GM23338 (cell line): ENCODE data around the gene FNDC3B.

Source experiments
- CREB1 ChIP-seq: fragments of 250-450 bp; sonication (Bioruptor Pico); IDR thresholded peaks from 2 replicates; pipeline ENCODE4 v1.5.0; 2020; ENCODE audit warnings: low read depth, mild to moderate bottlenecking, moderate library complexity
- EZH2 ChIP-seq: fragments of 200-600 bp; sonication (generic); IDR thresholded peaks from one replicate; pipeline ENCODE4 v1.8.0; 2017; ENCODE audit warnings: antibody characterized with exemption, mild to moderate bottlenecking, low read depth; ENCODE audit not compliant: unreplicated experiment
- EZH2phosphoT487 ChIP-seq: fragments of 200-600 bp; sonication (generic); IDR thresholded peaks from one replicate; pipeline ENCODE4 v1.8.1; 2018; ENCODE audit warnings: antibody characterized with exemption; ENCODE audit not compliant: unreplicated experiment
- JUNB ChIP-seq: IDR thresholded peaks from one replicate; pipeline ENCODE4 v1.6.1; 2016; ENCODE audit warnings: antibody characterized with exemption; ENCODE audit not compliant: unreplicated experiment
- NANOG ChIP-seq: IDR thresholded peaks from 2 replicates; pipeline ENCODE4 v1.6.1; 2016; ENCODE audit warnings: antibody characterized with exemption, borderline replicate concordance
- POLR2AphosphoS5 ChIP-seq: IDR thresholded peaks from 2 replicates; pipeline ENCODE4 v1.6.1; 2016; ENCODE audit warnings: antibody characterized with exemption, low read depth
- ZNF114 ChIP-seq: fragments of 250-450 bp; sonication (Bioruptor Pico); IDR thresholded peaks from 2 replicates; pipeline ENCODE4 v1.5.0; 2020; ENCODE audit warnings: mild to moderate bottlenecking, moderate library complexity
- TF ChIP-seq, protein P1 (sequence below), 2 experiments: fragments of 200-600 bp in 1 of 2; sonication (generic) in 1 of 2; conservative IDR thresholded peaks; 2 replicates each; pipeline versions ENCODE4 v1.5.1 to v1.6.1; 2016 to 2017; ENCODE audit warnings: antibody characterized with exemption in 2 of 2, low read depth in 2 of 2, mild to moderate bottlenecking in 2 of 2, moderate library complexity in 1 of 2
- TF ChIP-seq, protein P2 (sequence below): IDR thresholded peaks from one replicate; pipeline ENCODE4 v1.6.1; 2018; ENCODE audit warnings: antibody characterized with exemption; ENCODE audit not compliant: unreplicated experiment
- TF ChIP-seq, protein P3 (sequence below): IDR thresholded peaks from 2 replicates; pipeline ENCODE4 v1.6.1; 2016; ENCODE audit warnings: antibody characterized with exemption

DNA sequence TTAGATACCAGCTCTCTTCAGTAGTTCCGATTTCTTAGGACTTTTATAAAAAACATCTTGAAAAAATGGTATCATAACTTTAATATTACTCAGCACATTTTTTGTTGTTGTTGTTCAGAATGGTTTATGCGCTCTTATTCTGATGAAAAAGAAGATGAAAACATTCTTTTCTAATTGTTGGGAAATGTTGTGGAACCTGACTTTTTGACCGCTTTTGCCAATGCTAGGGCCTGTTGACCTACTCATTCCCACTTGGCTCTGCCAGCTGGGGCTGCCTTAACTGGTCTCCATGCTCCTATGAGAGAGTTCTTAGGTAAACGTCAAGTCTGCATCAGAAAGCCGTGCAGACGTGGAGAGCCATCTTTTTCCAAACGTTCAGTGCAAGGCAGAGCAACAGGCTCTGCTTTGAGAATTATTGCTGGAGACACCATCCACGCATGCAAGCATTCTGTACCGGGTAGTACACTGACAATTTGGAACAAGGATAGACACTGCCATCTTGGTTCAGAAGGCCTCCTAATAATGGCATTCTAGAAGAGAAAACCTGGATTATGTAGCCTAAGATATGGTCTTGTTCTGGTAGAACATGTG, 232.1 kb downstream of the FNDC3B start:
- TF ChIP-seq, protein P1, sequence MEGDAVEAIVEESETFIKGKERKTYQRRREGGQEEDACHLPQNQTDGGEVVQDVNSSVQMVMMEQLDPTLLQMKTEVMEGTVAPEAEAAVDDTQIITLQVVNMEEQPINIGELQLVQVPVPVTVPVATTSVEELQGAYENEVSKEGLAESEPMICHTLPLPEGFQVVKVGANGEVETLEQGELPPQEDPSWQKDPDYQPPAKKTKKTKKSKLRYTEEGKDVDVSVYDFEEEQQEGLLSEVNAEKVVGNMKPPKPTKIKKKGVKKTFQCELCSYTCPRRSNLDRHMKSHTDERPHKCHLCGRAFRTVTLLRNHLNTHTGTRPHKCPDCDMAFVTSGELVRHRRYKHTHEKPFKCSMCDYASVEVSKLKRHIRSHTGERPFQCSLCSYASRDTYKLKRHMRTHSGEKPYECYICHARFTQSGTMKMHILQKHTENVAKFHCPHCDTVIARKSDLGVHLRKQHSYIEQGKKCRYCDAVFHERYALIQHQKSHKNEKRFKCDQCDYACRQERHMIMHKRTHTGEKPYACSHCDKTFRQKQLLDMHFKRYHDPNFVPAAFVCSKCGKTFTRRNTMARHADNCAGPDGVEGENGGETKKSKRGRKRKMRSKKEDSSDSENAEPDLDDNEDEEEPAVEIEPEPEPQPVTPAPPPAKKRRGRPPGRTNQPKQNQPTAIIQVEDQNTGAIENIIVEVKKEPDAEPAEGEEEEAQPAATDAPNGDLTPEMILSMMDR (conservative IDR thresholded peaks at IDR 0.05; ENCODE audit: low read depth in 2 of 2), result no peak
- TF ChIP-seq, protein P2, sequence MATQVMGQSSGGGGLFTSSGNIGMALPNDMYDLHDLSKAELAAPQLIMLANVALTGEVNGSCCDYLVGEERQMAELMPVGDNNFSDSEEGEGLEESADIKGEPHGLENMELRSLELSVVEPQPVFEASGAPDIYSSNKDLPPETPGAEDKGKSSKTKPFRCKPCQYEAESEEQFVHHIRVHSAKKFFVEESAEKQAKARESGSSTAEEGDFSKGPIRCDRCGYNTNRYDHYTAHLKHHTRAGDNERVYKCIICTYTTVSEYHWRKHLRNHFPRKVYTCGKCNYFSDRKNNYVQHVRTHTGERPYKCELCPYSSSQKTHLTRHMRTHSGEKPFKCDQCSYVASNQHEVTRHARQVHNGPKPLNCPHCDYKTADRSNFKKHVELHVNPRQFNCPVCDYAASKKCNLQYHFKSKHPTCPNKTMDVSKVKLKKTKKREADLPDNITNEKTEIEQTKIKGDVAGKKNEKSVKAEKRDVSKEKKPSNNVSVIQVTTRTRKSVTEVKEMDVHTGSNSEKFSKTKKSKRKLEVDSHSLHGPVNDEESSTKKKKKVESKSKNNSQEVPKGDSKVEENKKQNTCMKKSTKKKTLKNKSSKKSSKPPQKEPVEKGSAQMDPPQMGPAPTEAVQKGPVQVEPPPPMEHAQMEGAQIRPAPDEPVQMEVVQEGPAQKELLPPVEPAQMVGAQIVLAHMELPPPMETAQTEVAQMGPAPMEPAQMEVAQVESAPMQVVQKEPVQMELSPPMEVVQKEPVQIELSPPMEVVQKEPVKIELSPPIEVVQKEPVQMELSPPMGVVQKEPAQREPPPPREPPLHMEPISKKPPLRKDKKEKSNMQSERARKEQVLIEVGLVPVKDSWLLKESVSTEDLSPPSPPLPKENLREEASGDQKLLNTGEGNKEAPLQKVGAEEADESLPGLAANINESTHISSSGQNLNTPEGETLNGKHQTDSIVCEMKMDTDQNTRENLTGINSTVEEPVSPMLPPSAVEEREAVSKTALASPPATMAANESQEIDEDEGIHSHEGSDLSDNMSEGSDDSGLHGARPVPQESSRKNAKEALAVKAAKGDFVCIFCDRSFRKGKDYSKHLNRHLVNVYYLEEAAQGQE, result no peak
- TF ChIP-seq CREB1 (no peak), EZH2phosphoT487 (no peak), POLR2AphosphoS5 (no peak), EZH2 (no peak), JUNB (no peak), NANOG (no peak), ZNF114 (no peak)
- TF ChIP-seq, protein P3, sequence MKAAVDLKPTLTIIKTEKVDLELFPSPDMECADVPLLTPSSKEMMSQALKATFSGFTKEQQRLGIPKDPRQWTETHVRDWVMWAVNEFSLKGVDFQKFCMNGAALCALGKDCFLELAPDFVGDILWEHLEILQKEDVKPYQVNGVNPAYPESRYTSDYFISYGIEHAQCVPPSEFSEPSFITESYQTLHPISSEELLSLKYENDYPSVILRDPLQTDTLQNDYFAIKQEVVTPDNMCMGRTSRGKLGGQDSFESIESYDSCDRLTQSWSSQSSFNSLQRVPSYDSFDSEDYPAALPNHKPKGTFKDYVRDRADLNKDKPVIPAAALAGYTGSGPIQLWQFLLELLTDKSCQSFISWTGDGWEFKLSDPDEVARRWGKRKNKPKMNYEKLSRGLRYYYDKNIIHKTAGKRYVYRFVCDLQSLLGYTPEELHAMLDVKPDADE, result no peak
